ENCODE results near the gene ATP6V1F.

DNA sequence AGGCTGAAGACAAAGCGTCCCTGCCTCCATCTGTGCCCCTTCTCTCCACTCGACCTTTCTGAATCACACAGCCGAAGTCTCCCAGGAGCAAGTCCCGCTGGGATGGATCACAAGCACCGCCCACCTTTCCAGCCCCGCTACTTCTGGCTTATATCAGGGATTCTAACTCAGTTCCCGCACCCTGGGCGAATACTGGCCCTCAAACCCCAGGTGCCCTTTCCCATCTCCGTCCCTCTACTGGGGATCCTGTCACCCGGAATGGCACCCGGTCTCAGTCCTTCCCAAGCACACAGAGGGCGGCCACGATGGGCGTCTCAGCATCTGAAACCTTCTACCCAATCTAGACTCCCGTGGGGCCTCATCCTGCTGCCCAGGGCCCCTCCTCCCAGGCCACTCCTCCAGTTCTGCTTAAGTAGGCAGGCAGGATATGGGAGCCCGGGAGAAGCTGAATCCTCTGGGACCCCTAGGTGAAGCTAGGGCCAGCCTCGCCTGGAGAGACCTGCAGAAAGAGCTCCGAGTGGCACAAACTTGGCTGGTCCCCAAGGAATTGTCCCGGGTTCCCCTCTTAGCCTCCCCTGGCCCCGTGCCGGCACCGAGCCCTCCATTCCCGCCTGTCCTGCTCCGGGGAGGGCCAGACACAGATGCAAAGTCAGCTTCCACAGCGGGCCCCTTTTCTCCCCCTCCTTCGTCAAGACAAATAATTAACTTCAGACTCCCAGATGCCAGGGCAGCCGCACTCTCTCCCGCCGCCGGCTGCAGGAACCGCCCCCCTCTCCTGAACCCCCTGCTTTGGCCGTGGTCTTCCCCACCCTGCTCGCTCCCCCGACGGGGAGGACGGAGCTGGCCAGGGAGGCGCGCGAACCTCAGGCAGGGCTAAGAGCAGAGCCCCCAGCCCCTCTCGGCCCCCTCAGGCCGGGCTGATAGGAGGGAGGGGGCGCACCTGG lies 47.2 kb downstream of the ATP6V1F start:
- TF ChIP-seq, protein P1, sequence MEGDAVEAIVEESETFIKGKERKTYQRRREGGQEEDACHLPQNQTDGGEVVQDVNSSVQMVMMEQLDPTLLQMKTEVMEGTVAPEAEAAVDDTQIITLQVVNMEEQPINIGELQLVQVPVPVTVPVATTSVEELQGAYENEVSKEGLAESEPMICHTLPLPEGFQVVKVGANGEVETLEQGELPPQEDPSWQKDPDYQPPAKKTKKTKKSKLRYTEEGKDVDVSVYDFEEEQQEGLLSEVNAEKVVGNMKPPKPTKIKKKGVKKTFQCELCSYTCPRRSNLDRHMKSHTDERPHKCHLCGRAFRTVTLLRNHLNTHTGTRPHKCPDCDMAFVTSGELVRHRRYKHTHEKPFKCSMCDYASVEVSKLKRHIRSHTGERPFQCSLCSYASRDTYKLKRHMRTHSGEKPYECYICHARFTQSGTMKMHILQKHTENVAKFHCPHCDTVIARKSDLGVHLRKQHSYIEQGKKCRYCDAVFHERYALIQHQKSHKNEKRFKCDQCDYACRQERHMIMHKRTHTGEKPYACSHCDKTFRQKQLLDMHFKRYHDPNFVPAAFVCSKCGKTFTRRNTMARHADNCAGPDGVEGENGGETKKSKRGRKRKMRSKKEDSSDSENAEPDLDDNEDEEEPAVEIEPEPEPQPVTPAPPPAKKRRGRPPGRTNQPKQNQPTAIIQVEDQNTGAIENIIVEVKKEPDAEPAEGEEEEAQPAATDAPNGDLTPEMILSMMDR (IDR thresholded peaks at IDR 0.05 in 2 of 3, conservative IDR thresholded peaks at IDR 0.05 in 1 of 3; ENCODE audit: borderline replicate concordance in 1 of 3, insufficient read depth in 1 of 3, low read depth in 2 of 3, low read length in 2 of 3): no peak
- no peak for TF ChIP-seq POLR2A (IDR thresholded peaks at IDR 0.05; ENCODE audit: borderline replicate concordance, extremely low read depth, insufficient read depth, insufficient read length)
- TF ChIP-seq EZH2phosphoT487 (IDR thresholded peaks at IDR 0.05; ENCODE audit: borderline replicate concordance): no peak
- TF ChIP-seq ZBTB33 (IDR thresholded peaks at IDR 0.05; ENCODE audit: extremely low read depth, insufficient replicate concordance, low read length): no peak
- no peak for TF ChIP-seq MAX (IDR thresholded peaks at IDR 0.05)
- TF ChIP-seq EZH2 (IDR thresholded peaks at IDR 0.05): no peak
- TF ChIP-seq SIN3A (IDR thresholded peaks at IDR 0.05; ENCODE audit: low read depth): no peak
- no peak for TF ChIP-seq JUND (IDR thresholded peaks at IDR 0.05)
- no peak for TF ChIP-seq SRF (IDR thresholded peaks at IDR 0.05; ENCODE audit: low read depth)
- no peak for TF ChIP-seq POLR2AphosphoS5 (IDR thresholded peaks at IDR 0.05; ENCODE audit: low read depth, low read length)
- no peak for TF ChIP-seq REST (IDR thresholded peaks at IDR 0.05; ENCODE audit: low read depth)
- TF ChIP-seq FOSL1 (IDR thresholded peaks at IDR 0.05; ENCODE audit: low read depth): no peak
